Right ventricle myocardium inferior (tissue), 1 donor: ENCODE measurements around the gene APOBEC3A. TPM values are rescaled to one million over a fixed set of nuclear protein-coding genes. Genes with fewer than 3 reads are reported as not detected.
"Not testable (repeated sequence)": the region's sequence is repeated elsewhere in the genome, so short reads cannot be mapped to it uniquely, and the experiment has no call there.

Experiments
- ATAC-seq: fragments of 200-7000 bp; cut with Tn5 transposase; one replicate; pipeline ENCODE4 v1.9.1; 2020; ENCODE audit warnings: mild to moderate bottlenecking, moderate library complexity
- DNase-seq: peaks from one replicate; pipeline ENCODE4 v3.0.0; 2021; ENCODE audit errors: missing footprints
- intact Hi-C: fragments of 100-400 bp; cut with DNase I; formaldehyde crosslinking; loops from one replicate; pipeline ENCODE4 v1.11.0; 2022
- total RNA-seq: library from RNA; stranded (reverse); fragmentation: NEBNext Ultra II Directional; extraction: Animal tissue kit (Norgen Biotek cat#: 25700); gene quantifications from one replicate; pipeline ENCODE4 v1.2.1, GENCODE V29; 2021
- donor health status: DM: no; HTN: yes; CAD: no; lungs with severe emphysema.

The APOBEC3A gene
- total RNA-seq, 1 donor from 2014 or later = 0.78 TPM

- intact Hi-C loops = no loop called here
- ATAC-seq (no peak), DNase-seq (no peak)
Observed at GRCh38 chr22:38940811-38941384, 16.5 kb upstream of the APOBEC3A start.

DNA sequence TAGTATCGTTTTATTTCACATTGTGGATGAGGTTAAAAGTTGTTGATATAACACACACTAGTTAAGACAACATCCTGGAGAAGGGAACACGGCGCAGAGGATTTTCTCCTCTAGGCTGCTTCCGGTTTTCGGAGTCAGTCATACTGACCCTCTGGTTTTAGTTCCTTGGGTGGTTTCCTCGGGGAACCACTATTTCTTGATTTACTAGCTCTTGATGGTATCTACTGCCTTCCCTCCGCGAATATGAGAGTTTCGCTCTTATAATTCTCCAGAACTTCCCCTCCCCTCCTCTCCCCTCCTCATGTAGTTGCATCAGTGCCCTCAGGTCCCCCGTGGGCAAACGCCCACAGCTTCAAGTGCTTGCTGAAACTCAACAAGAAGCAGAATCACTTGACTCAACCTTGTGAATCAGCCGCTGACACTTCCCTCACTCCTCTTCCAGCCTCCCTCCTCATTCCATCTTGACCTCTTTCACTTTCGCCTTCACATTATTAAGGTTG is 15.9 kb upstream of the APOBEC3A start:
- intact Hi-C loops = no loop called here
- ATAC-seq (no peak), DNase-seq (no peak)

DNA sequence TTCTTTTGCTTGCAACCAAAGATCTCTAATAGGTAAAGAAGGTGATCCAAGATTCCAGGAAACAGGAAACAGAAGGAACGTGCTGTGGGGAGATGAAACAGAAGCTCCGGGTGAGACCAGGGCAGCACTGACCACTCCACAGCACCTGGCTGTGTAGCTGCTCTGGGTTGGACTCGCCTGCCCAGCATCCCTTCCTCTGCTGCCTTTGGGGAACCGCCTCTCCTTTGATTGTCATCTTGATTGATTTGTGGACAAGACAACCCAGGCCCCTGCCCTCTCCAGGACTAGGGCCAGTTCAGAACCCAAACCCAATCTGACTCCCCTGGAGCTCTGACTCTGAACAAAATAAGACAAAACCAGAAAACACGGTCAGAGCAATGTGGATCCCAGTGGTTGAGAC is 14.7 kb upstream of the APOBEC3A start:
- intact Hi-C loops = no loop called here
- ATAC-seq (no peak), DNase-seq (no peak)

DNA sequence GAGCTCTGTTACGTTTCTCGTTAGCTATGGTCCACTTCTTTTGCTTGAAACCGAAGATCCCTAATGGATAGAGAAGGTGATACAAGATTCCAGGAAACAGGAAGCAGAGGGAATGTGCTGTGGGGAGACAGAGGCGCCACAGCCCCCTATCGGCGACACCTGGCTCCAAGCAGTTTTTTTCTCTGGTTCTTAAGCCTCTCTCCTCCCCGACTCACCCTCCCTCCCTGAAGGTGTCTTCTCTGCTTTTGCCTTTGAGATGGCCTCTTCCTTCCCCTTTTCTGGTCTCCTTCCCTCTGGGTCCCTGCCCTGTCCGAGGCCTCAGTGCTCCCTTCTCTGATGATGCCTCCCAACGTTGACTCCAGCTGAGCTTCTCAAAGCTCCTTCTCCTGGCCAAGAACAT is 14.2 kb upstream of the APOBEC3A start:
- ATAC-seq (peak; percentile 37), DNase-seq (no peak)

GRCh38 chr22:38943882-38944281 is 13.5 kb upstream of the APOBEC3A start:
- DNase-seq = no peak
- no peak for ATAC-seq
- intact Hi-C loops = no loop called here

More for the DNA sequence above, 14.2 kb upstream of the APOBEC3A start:
- intact Hi-C loops = no loop called here

- intact Hi-C loops = no loop called here
- DNase-seq (no peak), ATAC-seq (no peak)
Observed at GRCh38 chr22:38944653-38945052, 12.8 kb upstream of the APOBEC3A start.

DNA sequence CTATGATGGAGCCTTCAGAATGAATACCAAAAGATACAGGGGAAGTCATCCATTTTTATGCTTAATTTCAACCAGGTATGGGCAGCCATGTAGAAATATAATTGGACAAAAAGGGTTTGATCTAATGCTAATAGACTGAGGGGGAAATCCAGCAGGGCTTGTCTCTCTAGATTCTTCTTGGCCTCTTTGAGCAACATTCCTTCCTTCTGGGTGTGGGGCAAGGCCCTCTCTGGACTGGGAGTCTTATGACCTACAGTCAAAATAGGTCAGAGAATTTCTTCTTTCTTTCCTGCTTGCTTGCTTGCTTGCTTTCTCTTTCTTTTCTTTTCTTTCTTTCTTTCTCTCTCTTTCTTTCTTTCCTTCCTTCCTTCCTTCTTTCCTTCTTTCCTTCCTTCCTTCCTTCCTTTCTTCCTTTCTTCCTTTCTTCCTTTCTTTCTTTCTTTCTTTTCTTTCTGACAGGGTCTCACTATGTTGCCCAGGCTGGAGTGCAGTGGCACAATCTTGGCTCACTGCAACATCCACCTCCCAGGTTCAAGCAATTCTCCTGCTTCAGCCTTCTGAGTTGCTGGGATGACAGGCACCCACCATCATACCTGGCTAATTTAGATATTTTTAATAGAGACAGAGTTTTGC is 11.6 kb upstream of the APOBEC3A start:
- intact Hi-C loops, ATAC-seq: not testable (repeated sequence)

GRCh38 chr22:38946771-38947170 is 10.6 kb upstream of the APOBEC3A start:
- DNase-seq (no peak), ATAC-seq (no peak)
- intact Hi-C loops = no loop called here

More for the DNA sequence above, 11.6 kb upstream of the APOBEC3A start:
- DNase-seq = not testable (repeated sequence)

DNA sequence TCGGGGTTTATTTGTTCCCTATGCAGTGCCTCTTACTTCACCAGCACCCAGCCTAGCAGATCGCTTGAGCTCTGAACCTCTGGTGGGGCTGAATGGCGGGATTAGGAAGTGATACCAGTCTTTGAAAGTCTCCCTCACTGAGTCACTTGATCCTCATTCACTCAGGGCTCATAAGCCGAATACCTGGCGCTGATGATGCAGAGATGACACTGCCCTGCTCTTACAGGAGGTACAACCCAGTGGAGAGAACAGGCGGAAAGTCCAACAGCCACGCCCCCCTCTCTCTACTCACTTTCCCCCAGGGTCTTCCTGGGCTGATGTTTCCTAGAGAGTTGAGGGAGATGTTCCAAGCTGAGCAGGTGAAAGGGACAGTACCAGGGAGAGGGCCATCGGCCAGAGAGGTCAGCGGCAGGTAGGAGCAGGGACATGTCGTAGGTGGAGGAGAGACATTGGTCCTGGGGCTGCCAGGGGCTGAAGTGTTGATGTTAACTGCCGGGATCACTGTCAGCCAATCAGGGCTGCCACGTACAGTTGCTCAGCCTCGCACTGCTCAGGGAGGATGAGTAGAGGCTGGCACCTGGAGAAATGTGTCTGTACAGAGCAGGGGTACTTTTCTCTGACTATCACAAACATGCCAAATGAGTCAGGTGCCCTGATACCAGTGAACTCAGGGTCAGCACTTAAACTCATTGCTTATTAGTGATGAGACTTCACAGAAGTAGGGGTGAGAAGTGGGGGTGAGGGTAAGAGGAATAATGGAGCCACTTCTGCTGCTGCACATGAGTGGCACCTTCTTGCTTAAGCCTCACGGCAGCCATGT is 9.9 kb upstream of the APOBEC3A start:
- intact Hi-C loops = no loop called here
- DNase-seq (no peak), ATAC-seq (no peak)

- ATAC-seq (no peak), DNase-seq (no peak)
- intact Hi-C loops = no loop called here
Observed at GRCh38 chr22:38948181-38948940, 9.0 kb upstream of the APOBEC3A start.

- DNase-seq = no peak
- ATAC-seq = no peak
- intact Hi-C loops = no loop called here
Observed at GRCh38 chr22:38949889-38950405, 7.5 kb upstream of the APOBEC3A start.

GRCh38 chr22:38950527-38951295 is 6.7 kb upstream of the APOBEC3A start:
- ATAC-seq = no peak
- intact Hi-C loops = no loop called here
- no peak for DNase-seq

DNA sequence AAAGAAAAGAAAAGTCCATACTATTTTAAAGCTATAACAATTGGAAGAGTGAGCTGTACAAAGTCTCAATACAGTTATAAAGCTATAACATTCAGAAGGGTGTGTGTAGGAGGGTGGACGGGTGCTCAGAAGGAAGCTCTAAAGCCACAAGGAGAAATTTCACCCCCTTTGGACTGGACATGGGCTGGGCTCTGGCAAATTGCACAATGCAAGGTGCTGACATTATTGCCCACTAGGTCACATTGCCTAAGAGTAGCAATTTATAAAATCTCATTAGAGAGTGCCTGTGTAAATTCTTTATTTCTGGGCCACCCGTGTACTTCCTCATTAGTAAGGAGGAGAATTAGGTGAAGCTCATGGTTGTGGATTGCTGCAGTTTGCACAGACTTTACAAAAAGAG is 5.7 kb upstream of the APOBEC3A start:
- DNase-seq (no peak), ATAC-seq (no peak)
- intact Hi-C loops = no loop called here

GRCh38 chr22:38952281-38952993 is 5.0 kb upstream of the APOBEC3A start:
- no peak for ATAC-seq
- intact Hi-C loops = no loop called here

DNA sequence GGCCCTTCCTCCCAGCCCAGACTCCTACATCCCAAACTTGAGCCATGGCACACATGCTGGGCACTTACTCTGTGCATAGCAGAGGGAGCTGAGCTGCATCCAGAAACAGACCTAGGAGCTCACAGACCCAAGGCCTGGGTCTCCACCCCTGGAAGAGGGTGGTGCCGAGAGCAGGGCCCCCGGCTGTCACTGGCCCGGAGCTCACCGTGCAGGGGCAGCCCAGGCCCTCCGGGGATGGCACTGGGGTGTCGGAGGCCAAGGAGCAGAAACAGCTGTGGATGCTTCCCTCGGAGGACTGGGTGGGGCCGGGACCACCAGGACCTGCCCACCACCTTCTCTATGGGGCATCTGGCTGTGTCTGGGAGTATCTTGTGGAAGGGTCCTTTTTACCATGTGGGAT is 4.3 kb upstream of the APOBEC3A start:
- intact Hi-C loops = no loop called here
- DNase-seq (no peak), ATAC-seq (no peak)

More at GRCh38 chr22:38952281-38952993, 5.0 kb upstream of the APOBEC3A start:
- no peak for DNase-seq

GRCh38 chr22:38953577-38954413 is 3.6 kb upstream of the APOBEC3A start:
- DNase-seq (no peak), ATAC-seq (no peak)
- intact Hi-C loops = no loop called here
